ENCODE results near the gene ABCF1. TPM values are rescaled to one million over a fixed set of nuclear protein-coding genes. Genes with fewer than 3 reads are reported as not detected.

Gene ABCF1
- total and polyA plus RNA-seq, 9 of the 15 experiments (the other 6 are each of a cell fraction or from before 2014, with no cell fraction given), result 41.6 to 193 (median 102) TPM

DNA sequence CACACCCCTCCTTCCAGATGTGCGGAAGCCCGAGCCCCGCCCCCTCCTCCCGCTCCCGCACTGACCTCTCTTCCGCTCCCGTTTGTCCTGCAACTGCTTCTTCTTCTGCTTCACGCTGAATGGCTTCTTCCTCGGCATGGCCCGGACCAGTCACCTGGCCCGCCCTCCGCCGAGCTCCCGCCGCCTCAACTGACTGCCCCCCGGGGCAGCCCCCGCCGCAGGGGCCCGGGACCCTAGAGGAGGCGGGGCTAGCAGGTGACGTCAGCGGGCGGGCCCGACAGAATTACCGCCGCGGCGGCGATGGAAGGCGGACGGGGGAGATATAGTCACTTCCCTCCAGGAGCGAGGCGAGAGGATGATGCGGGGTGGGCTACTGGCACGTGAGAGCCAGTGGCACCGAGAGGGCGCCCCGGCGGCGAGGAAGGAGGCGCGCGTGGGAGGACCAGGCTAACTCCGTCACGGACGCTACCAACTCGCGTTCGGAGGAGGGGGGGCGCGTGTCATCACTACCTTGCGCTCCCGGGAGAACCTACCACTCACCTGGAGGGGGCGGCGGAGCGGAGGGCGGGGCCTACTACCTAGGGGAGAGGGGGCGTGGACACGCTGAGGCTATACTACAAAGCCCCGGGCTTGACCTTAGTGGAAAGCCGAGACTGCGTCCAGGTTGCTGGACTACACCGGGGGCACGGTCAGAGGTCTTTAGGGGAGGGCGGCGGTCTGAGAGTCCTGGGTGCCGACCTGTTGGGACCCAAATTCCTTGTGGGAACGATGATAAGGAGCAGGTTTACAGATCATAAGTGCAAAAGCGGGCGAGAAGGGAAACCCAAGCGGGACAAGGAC is 15.0 kb upstream of the ABCF1 start, which contains the start of gene GNL1 (continued):
- no peak for TF ChIP-seq ETV5 (CRISPR knock-in tag; IDR thresholded peaks at IDR 0.05; ENCODE audit: low read depth)
- no peak for TF ChIP-seq PATZ1 (CRISPR knock-in tag; IDR thresholded peaks at IDR 0.05; ENCODE audit: borderline replicate concordance)
- TF ChIP-seq SAFB (IDR thresholded peaks at IDR 0.05; ENCODE audit: borderline replicate concordance, low read depth, low read length), result peak; percentile 73; the same call in 1 of the 2 replicates
- TF ChIP-seq, protein P1, sequence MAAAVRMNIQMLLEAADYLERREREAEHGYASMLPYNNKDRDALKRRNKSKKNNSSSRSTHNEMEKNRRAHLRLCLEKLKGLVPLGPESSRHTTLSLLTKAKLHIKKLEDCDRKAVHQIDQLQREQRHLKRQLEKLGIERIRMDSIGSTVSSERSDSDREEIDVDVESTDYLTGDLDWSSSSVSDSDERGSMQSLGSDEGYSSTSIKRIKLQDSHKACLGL (CRISPR knock-in tag; IDR thresholded peaks at IDR 0.05; ENCODE audit: borderline replicate concordance, poor library complexity, severe bottlenecking), result no peak
- TF ChIP-seq, protein P2, sequence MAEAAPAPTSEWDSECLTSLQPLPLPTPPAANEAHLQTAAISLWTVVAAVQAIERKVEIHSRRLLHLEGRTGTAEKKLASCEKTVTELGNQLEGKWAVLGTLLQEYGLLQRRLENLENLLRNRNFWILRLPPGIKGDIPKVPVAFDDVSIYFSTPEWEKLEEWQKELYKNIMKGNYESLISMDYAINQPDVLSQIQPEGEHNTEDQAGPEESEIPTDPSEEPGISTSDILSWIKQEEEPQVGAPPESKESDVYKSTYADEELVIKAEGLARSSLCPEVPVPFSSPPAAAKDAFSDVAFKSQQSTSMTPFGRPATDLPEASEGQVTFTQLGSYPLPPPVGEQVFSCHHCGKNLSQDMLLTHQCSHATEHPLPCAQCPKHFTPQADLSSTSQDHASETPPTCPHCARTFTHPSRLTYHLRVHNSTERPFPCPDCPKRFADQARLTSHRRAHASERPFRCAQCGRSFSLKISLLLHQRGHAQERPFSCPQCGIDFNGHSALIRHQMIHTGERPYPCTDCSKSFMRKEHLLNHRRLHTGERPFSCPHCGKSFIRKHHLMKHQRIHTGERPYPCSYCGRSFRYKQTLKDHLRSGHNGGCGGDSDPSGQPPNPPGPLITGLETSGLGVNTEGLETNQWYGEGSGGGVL (CRISPR knock-in tag; IDR thresholded peaks at IDR 0.05), result no peak
- no peak for TF ChIP-seq COPS2 (conservative IDR thresholded peaks at IDR 0.05)
- TF ChIP-seq, protein P3, sequence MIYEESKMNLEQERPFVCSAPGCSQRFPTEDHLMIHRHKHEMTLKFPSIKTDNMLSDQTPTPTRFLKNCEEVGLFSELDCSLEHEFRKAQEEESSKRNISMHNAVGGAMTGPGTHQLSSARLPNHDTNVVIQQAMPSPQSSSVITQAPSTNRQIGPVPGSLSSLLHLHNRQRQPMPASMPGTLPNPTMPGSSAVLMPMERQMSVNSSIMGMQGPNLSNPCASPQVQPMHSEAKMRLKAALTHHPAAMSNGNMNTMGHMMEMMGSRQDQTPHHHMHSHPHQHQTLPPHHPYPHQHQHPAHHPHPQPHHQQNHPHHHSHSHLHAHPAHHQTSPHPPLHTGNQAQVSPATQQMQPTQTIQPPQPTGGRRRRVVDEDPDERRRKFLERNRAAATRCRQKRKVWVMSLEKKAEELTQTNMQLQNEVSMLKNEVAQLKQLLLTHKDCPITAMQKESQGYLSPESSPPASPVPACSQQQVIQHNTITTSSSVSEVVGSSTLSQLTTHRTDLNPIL (CRISPR knock-in tag; IDR thresholded peaks at IDR 0.05), result no peak
- no peak; the same call in 1 of the 2 replicates for TF ChIP-seq FOXM1 (IDR thresholded peaks at IDR 0.05; ENCODE audit: low read depth)
- 0 out of 2 replicates have a peak, but pooled peaks have one; percentile 65 for TF ChIP-seq FOXM1 (CRISPR knock-in tag; IDR thresholded peaks at IDR 0.05; ENCODE audit: low read depth)
- peak; percentile 91 for TF ChIP-seq POLR2G (IDR thresholded peaks at IDR 0.05; ENCODE audit: low read depth, low read length)
- TF ChIP-seq RHOXF2B (CRISPR knock-in tag; conservative IDR thresholded peaks at IDR 0.05), result no peak
- peak; percentile 21 for TF ChIP-seq BCOR (IDR thresholded peaks at IDR 0.05)
- TF ChIP-seq ZNF79 (CRISPR knock-in tag; IDR thresholded peaks at IDR 0.05; ENCODE audit: low read depth), result no peak
- TF ChIP-seq MEIS2 (IDR thresholded peaks at IDR 0.05; ENCODE audit: partially characterized antibody), result peak; percentile 73
- no peak; the same call in 1 of the 2 replicates for TF ChIP-seq STAT6 (CRISPR knock-in tag; IDR thresholded peaks at IDR 0.05)
- no peak for TF ChIP-seq ESRRB (CRISPR knock-in tag; IDR thresholded peaks at IDR 0.05; ENCODE audit: borderline replicate concordance)
- TF ChIP-seq HDAC1 (IDR thresholded peaks at IDR 0.05), result peak in 1 of 2 experiments; percentile 90; a peak in 2 of 4 replicates
- no peak for TF ChIP-seq ZNF583 (CRISPR knock-in tag; IDR thresholded peaks at IDR 0.05)
- TF ChIP-seq POLR2H (tag; IDR thresholded peaks at IDR 0.05; ENCODE audit: low read depth), result no peak; the same call in 1 of the 2 replicates

Measured in K562 (cell line).